Endodermal cell (in vitro differentiated cells): ENCODE results near the gene KIF3A. TPM values are rescaled to one million over a fixed set of nuclear protein-coding genes. Genes with fewer than 3 reads are reported as not detected.

Experiments used
- DNase-seq: peaks from one replicate; pipeline ENCODE4 v3.0.0-alpha.2; 2017
- H3K27ac ChIP-seq: 2 replicates; pipeline ENCODE4 v1.5.1; 2013; ENCODE audit warnings: mild to moderate bottlenecking, low read depth, low read length, moderate library complexity
- H3K27me3 ChIP-seq: 2 replicates; pipeline ENCODE4 v1.6.1; 2013; ENCODE audit warnings: mild to moderate bottlenecking, low read length, moderate library complexity; ENCODE audit not compliant: insufficient read depth, control insufficient read depth, poor library complexity, severe bottlenecking
- H3K36me3 ChIP-seq: 2 replicates; pipeline ENCODE4 v1.7.0; 2013; ENCODE audit warnings: mild to moderate bottlenecking, low read length, moderate library complexity; ENCODE audit not compliant: control insufficient read depth, insufficient read depth
- H3K4me1 ChIP-seq: one replicate; pipeline ENCODE4 v1.7.0; 2013; ENCODE audit warnings: low read length; ENCODE audit not compliant: control insufficient read depth, insufficient read depth
- H3K4me3 ChIP-seq: 2 replicates; pipeline ENCODE4 v1.5.1; 2013; ENCODE audit warnings: mild to moderate bottlenecking, low read length, moderate library complexity
- H3K9ac ChIP-seq: 2 replicates; pipeline ENCODE4 v1.6.1; 2013; ENCODE audit warnings: mild to moderate bottlenecking, low read length, moderate library complexity; ENCODE audit not compliant: poor library complexity, severe bottlenecking; ENCODE audit errors: extremely low read depth
- H3K9me3 ChIP-seq: 2 replicates; pipeline ENCODE4 v1.6.1; 2013; ENCODE audit warnings: mild to moderate bottlenecking, low read length, moderate library complexity; ENCODE audit not compliant: control insufficient read depth
- H3K27ac Mint-ChIP-seq: 2 replicates; pipeline ENCODE4 v1.8.0; 2020; ENCODE audit warnings: mixed read lengths
- H3K27me3 Mint-ChIP-seq: 2 replicates; pipeline ENCODE4 v1.8.0; 2021; ENCODE audit warnings: mild to moderate bottlenecking, mixed read lengths; ENCODE audit not compliant: insufficient read depth
- H3K36me3 Mint-ChIP-seq: 2 replicates; pipeline ENCODE4 v1.8.0; 2020; ENCODE audit warnings: low read depth, mixed read lengths
- H3K4me1 Mint-ChIP-seq: 2 replicates; pipeline ENCODE4 v1.8.0; 2020; ENCODE audit warnings: mixed read lengths
- H3K4me3 Mint-ChIP-seq: 2 replicates; pipeline ENCODE4 v1.8.0; 2020; ENCODE audit warnings: mild to moderate bottlenecking, moderate library complexity, mixed read lengths
- H3K9me3 Mint-ChIP-seq: 2 replicates; pipeline ENCODE4 v1.8.0; 2020; ENCODE audit warnings: mild to moderate bottlenecking, mixed read lengths
- CTCF ChIP-seq: fragments of 200-600 bp; sonication (generic); conservative IDR thresholded peaks from 2 replicates; pipeline ENCODE4 v1.5.0; 2021; ENCODE audit warnings: antibody characterized with exemption, mild to moderate bottlenecking
- WGBS, 2 experiments: methylation state at CpG; one replicate each; pipeline versions ENCODE4 v1.1.5 to v1.1.7; 2013; ENCODE audit warnings: missing lambda C conversion rate in 2 of 2, mixed read lengths in 1 of 2; ENCODE audit not compliant: insufficient coverage in 1 of 2, insufficient read length in 1 of 2; 5-methylcytosine and 5-hydroxymethylcytosine counted together
- total RNA-seq, 2 donors: library from RNA; stranded (reverse); fragmentation: NEBNext Ultra II Directional in 1 of 2; extraction: Animal tissue kit (Norgen Biotek cat#: 25700) in 1 of 2; gene quantifications; 2 replicates in 1 of 2; 3 replicates in 1 of 2; pipeline ENCODE4 v1.2.1, GENCODE V29; 2021

The KIF3A gene
- total RNA-seq, 2 donors from 2014 or later = 19.6 to 25.2 TPM

GRCh38 chr5:132744659-132745058 lies 7.3 kb upstream of the KIF3A start:
- no peak overlapping the region for H3K4me3 Mint-ChIP-seq
- TF ChIP-seq CTCF = no peak
- 85 to 91% methylated on average over 1 to 2 of the region's 2 CpGs for WGBS, 2 experiments
- Histone ChIP-seq H3K4me1 (no peaks in the 10 kb centered on the region), H3K9me3 (peaks cover 3% of the 10 kb centered on the region), H3K9ac (no peak overlapping the region), H3K4me3 (no peak overlapping the region), H3K36me3 (no peaks in the 10 kb centered on the region), H3K27ac (no peak overlapping the region), H3K27me3 (peaks cover 72% of the 10 kb centered on the region)
- no peak overlapping the region for H3K27ac Mint-ChIP-seq
- peaks cover 66% of the 10 kb centered on the region for H3K27me3 Mint-ChIP-seq
- peaks cover 5% of the 10 kb centered on the region for H3K9me3 Mint-ChIP-seq
- H3K4me1 Mint-ChIP-seq = no peaks in the 10 kb centered on the region
- no peaks in the 10 kb centered on the region for H3K36me3 Mint-ChIP-seq
- no peak for DNase-seq

GRCh38 chr5:132742626-132743025 lies 5.3 kb upstream of the KIF3A start:
- Histone ChIP-seq H3K4me3 (no peak overlapping the region), H3K27ac (no peak overlapping the region), H3K9ac (no peak overlapping the region), H3K9me3 (peaks cover 3% of the 10 kb centered on the region), H3K27me3 (peaks cover 61% of the 10 kb centered on the region), H3K36me3 (no peaks in the 10 kb centered on the region), H3K4me1 (no peaks in the 10 kb centered on the region)
- no peak for DNase-seq
- Mint-ChIP-seq H3K4me3 (no peak overlapping the region), H3K27me3 (peaks cover 52% of the 10 kb centered on the region), H3K4me1 (no peaks in the 10 kb centered on the region), H3K9me3 (peaks cover 5% of the 10 kb centered on the region), H3K27ac (no peak overlapping the region), H3K36me3 (no peaks in the 10 kb centered on the region)
- no peak for TF ChIP-seq CTCF
- 75 to 95% methylated on average over 1 to 4 of the region's 5 CpGs for WGBS, 2 experiments

- H3K36me3 Mint-ChIP-seq = no peaks in the 10 kb centered on the region
- no peak overlapping the region for H3K9ac ChIP-seq
- no peak overlapping the region for H3K27ac ChIP-seq
- no peaks in the 10 kb centered on the region for H3K36me3 ChIP-seq
- WGBS, 2 experiments = 89% methylated on average over 2 of the region's 2 CpGs; no CpG with 5 or more reads in 1 of the 2 experiments
- no peak overlapping the region for H3K27ac Mint-ChIP-seq
- no peak overlapping the region for H3K4me3 Mint-ChIP-seq
- H3K4me1 Mint-ChIP-seq = no peaks in the 10 kb centered on the region
- peaks cover 52% of the 10 kb centered on the region for H3K27me3 Mint-ChIP-seq
- no peak for DNase-seq
- H3K4me3 ChIP-seq = no peak overlapping the region
- H3K27me3 ChIP-seq = peaks cover 57% of the 10 kb centered on the region
- TF ChIP-seq CTCF = no peak
- H3K9me3 ChIP-seq = peaks cover 3% of the 10 kb centered on the region
- H3K9me3 Mint-ChIP-seq = peaks cover 5% of the 10 kb centered on the region
- H3K4me1 ChIP-seq = no peaks in the 10 kb centered on the region
Observed at GRCh38 chr5:132742158-132742557, 4.8 kb upstream of the KIF3A start.
